ENCODE measurements around the gene IFNAR1. TPM values are rescaled to one million over a fixed set of nuclear protein-coding genes. Genes with fewer than 3 reads are reported as not detected.

Gene IFNAR1
- total RNA-seq, 1 experiment from 2014 or later: 20.5 TPM

DNA sequence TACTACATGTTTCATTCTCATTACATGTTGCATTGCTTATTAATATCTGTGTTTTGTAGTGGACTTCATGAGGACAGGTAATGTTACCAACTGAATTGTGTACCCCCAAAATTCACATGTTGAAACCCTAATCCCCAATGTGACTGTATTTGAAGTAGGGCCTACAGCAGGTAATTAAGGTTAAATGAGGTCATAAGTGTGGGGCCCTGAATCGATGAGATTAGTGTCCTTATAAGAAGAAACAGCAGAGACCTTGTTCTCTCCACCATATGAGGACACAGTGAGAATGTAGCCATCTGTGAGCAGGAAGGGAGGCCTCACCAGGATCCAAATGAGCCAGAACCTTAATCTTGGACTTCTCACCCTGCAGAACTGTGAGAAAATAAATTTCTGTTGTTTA lies 15.0 kb upstream of the IFNAR1 start:
- H3K4me1 ChIP-seq (ENCODE audit: control insufficient read depth in 1 of 2, insufficient read depth in 2 of 2, low read length in 2 of 2): no peaks in the 10 kb centered on the region
- no peaks in the 10 kb centered on the region for H3K27me3 ChIP-seq (ENCODE audit: insufficient read depth, low read length)
- TF ChIP-seq, protein P1, sequence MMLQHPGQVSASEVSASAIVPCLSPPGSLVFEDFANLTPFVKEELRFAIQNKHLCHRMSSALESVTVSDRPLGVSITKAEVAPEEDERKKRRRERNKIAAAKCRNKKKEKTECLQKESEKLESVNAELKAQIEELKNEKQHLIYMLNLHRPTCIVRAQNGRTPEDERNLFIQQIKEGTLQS (IDR thresholded peaks at IDR 0.05): no peak
- TF ChIP-seq POLR2AphosphoS5 (IDR thresholded peaks at IDR 0.05; ENCODE audit: low read depth, low read length) (no peak), SIN3A (IDR thresholded peaks at IDR 0.05; ENCODE audit: low read depth) (no peak), ZBTB33 (IDR thresholded peaks at IDR 0.05; ENCODE audit: extremely low read depth, insufficient replicate concordance, low read length) (no peak), FOSL1 (IDR thresholded peaks at IDR 0.05; ENCODE audit: low read depth) (no peak), EZH2phosphoT487 (IDR thresholded peaks at IDR 0.05; ENCODE audit: borderline replicate concordance) (no peak), EGR1 (IDR thresholded peaks at IDR 0.05; ENCODE audit: low read depth) (no peak), SP1 (IDR thresholded peaks at IDR 0.05; ENCODE audit: low read depth) (no peak), RAD21 (IDR thresholded peaks at IDR 0.05; ENCODE audit: low read depth) (no peak), CBX3 (IDR thresholded peaks at IDR 0.05; ENCODE audit: low read depth) (no peak), ELF1 (IDR thresholded peaks at IDR 0.05; ENCODE audit: borderline replicate concordance, low read depth) (no peak), TCF7L2 (IDR thresholded peaks at IDR 0.05; ENCODE audit: borderline replicate concordance, extremely low read depth, insufficient read depth, insufficient read length) (no peak)
- H3K9me2 ChIP-seq (ENCODE audit: insufficient read depth): no peaks in the 10 kb centered on the region
- no peaks in the 10 kb centered on the region; a peak in 1 of 4 replicates for H3K9me3 ChIP-seq (ENCODE audit: control insufficient read depth in 1 of 2, insufficient read depth in 1 of 2, low read depth in 1 of 2, low read length in 2 of 2)
- H3K36me3 ChIP-seq (ENCODE audit: control insufficient read depth in 1 of 2, insufficient read depth in 2 of 2, low read length in 2 of 2): no peaks in the 10 kb centered on the region
- BruUV-seq (replicated peaks): no TSS peak
- ChIA-PET POLR2A (no interaction called here), CTCF (no interaction called here), RAD21 (ENCODE audit: low non-redundant PET in 1 of 2, low total read pairs in 2 of 2, uncharacterized antibody in 2 of 2, unreplicated experiment in 2 of 2) (no interaction called here)
- intact Hi-C loops (cut with micrococcal nuclease): no loop called here
- H3K9ac ChIP-seq (ENCODE audit: low read length): no peak overlapping the region
- DNase-seq (ENCODE audit: low read depth, low spot score): no peak
- no peak overlapping the region for H3K4me3 ChIP-seq (replicated peaks in 1 of 2; ENCODE audit: low read depth in 1 of 2, low read length in 2 of 2)
- H3K4me2 ChIP-seq (ENCODE audit: low read length): no peak overlapping the region
- H3K79me2 ChIP-seq (ENCODE audit: insufficient read depth, low read length): no peaks in the 10 kb centered on the region
- H4K20me1 ChIP-seq (ENCODE audit: insufficient read depth): no peaks in the 10 kb centered on the region
- ATAC-seq: no peak
- no peak overlapping the region for H2AFZ ChIP-seq (ENCODE audit: low read depth, low read length, poor library complexity, severe bottlenecking)
- H3K27ac ChIP-seq (ENCODE audit: low read depth, low read length): no peak overlapping the region
